Measurements from ENCODE around the gene LMNTD1. TPM values are rescaled to one million over a fixed set of nuclear protein-coding genes. Genes with fewer than 3 reads are reported as not detected.
"Not testable (repeated sequence)": the region's sequence is repeated elsewhere in the genome, so short reads cannot be mapped to it uniquely, and the experiment has no call there.

The LMNTD1 gene
- total and polyA plus RNA-seq, 9 donors, result 0.27 to 23.4 (median 0.46) TPM; not detected in 5

DNA sequence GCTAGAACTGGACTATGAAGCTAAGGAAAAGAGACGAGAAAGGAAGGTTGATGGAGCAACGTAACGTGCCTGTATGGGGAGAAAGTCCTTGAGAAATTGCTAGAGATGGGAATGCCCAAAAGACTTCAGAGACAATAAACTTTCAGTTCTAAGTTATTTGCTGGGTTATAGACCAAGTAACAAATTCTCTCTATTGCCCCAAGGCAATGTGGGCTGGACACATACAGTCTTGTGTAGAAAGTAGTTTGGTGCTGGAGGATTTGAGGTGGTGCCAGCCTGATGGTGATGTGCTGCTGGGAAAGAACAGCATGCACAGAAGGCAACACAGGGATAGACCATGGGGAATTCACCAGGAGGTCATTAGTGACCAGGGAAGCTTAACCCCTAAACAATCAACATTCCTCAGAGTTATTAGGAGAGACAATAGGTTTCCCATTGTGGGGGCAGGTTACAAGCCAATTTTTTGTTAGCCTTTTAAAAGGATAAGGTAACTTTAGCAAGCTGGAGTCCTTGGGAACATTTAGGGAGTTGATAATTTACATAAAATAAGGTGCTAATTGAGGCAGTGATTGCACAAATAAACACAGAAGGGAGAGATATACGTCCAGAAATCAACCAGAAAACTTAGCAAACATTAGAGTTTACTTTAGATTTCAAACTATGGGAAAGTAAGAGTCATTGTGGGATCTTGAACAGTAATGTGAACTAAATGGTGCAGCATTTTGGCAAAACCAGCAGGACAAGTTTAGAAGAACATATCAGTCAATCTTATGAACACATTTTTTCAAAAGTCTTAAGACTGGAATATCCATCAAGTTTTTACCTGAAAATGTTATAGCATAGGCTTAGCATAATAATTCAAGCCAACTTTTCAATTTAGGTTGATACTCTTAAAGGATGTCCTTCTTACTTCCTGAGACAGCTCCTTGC is 61.4 kb downstream of the LMNTD1 start:
- 71 to 79% (median 72%) methylated on average over 4 of the region's 4 CpGs for WGBS, 3 donors
- Histone ChIP-seq H3K4me3 (no peak overlapping the region), H3K27ac (no peak overlapping the region), H3K36me3 (no peaks in the 10 kb centered on the region), H3K4me1 (ENCODE audit: insufficient read depth) (no peaks in the 10 kb centered on the region), H3K9me3 (no peaks in the 10 kb centered on the region), H3K27me3 (no peaks in the 10 kb centered on the region)
- TF ChIP-seq, protein P1, sequence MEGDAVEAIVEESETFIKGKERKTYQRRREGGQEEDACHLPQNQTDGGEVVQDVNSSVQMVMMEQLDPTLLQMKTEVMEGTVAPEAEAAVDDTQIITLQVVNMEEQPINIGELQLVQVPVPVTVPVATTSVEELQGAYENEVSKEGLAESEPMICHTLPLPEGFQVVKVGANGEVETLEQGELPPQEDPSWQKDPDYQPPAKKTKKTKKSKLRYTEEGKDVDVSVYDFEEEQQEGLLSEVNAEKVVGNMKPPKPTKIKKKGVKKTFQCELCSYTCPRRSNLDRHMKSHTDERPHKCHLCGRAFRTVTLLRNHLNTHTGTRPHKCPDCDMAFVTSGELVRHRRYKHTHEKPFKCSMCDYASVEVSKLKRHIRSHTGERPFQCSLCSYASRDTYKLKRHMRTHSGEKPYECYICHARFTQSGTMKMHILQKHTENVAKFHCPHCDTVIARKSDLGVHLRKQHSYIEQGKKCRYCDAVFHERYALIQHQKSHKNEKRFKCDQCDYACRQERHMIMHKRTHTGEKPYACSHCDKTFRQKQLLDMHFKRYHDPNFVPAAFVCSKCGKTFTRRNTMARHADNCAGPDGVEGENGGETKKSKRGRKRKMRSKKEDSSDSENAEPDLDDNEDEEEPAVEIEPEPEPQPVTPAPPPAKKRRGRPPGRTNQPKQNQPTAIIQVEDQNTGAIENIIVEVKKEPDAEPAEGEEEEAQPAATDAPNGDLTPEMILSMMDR (IDR thresholded peaks at IDR 0.05), result no peak
- TF ChIP-seq EP300 (IDR thresholded peaks at IDR 0.05), result no peak
- intact Hi-C loops (cut with DNase I), result no loop called here
- DNase-seq, result no peak

DNA sequence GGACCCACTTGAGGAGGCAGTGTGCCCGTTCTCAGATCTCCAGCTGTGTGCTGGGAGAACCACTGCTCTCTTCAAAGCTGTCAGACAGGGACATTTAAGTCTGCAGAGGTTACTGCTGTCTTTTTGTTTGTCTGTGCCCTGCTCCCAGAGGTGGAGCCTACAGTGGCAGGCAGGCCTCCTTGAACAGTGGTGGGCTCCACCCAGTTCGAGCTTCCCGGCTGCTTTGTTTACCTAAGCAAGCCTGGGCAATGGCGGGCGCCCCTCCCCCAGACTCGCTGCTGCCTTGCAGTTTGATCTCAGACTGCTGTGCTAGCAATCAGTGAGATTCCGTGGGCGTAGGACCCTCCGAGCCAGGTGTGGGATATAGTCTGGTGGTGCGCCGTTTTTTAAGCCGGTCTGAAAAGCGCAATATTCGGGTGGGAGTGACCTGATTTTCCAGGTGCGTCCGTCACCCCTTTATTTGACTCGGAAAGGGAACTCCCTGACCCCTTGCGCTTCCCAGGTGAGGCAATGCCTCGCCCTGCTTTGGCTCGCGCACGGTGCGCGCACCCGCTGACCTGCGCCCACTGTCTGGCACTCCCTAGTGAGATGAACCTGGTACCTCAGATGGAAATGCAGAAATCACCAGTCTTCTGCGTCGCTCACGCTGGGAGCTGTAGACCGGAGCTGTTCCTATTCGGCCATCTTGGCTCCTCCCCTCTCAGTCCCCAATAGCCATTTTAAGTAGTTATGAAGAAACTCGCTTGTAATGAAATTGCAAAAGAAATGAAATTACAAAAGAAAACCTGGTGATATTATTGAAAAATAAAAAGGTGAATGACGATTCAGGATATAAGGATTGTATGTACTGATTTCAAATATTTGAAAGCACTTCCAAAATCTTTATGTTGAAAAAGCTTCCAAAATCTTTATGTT is 63.9 kb downstream of the LMNTD1 start:
- 75 to 87% (median 80%) methylated on average over 30 to 33 of the region's 33 CpGs for WGBS, 3 donors
- H3K4me1 ChIP-seq (ENCODE audit: insufficient read depth); H3K27ac ChIP-seq; H3K27me3 ChIP-seq; H3K4me3 ChIP-seq; H3K9me3 ChIP-seq; H3K36me3 ChIP-seq; DNase-seq; intact Hi-C loops (cut with DNase I): not testable (repeated sequence)

DNA sequence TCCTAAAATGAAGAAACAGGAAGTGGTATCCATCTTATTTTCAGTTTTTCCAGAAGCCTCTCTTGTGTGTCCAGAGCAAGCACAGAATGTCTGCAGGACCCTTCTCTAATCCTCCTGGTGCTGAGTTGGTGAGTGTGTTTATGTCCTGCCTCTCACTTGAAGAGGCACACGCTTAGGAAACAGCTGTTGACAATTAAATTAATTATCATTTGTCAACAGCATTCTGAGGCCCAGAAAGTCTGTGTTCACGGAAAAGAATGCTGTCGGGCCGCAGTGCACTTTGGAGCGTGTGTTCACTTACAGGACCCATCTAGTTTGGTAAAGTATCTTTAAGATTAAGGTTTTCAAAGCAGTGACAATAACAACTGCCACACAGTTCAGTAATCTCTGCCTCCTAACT is 70.5 kb downstream of the LMNTD1 start:
- H3K36me3 ChIP-seq, result no peaks in the 10 kb centered on the region
- no peak overlapping the region for H3K4me3 ChIP-seq
- no peaks in the 10 kb centered on the region for H3K4me1 ChIP-seq (ENCODE audit: insufficient read depth)
- no peak overlapping the region for H3K27ac ChIP-seq
- WGBS, 3 donors, result 47 to 61% (median 51%) methylated on average over 5 of the region's 5 CpGs
- H3K9me3 ChIP-seq, result no peaks in the 10 kb centered on the region
- DNase-seq, result no peak
- intact Hi-C loops (cut with DNase I), result no loop called here
- TF ChIP-seq EP300 (IDR thresholded peaks at IDR 0.05) (no peak), POLR2A (IDR thresholded peaks at IDR 0.05) (no peak)
- TF ChIP-seq, protein P1 (IDR thresholded peaks at IDR 0.05), result no peak
- no peaks in the 10 kb centered on the region for H3K27me3 ChIP-seq

DNA sequence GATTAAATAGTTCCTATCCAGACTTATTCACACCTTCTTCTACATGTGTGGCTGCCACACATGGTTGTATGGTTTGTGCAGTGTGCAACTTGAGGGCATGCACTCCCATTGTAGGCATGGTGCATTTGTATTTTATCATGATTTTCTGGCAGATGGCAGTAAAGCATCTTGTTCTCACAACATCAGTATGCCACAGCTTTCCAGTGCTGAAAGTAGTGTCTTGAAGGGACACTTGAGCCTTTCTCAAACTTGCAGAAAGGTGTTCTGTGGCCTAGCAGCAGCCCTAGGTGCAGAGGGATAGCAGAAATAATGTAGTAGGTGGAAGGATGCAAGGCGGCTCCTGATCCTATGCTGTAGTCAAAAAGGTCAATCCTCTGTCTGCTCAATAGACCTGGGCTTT is 72.9 kb downstream of the LMNTD1 start:
- WGBS, 3 donors, result 98 to 100% (median 100%) methylated on average over 1 of the region's 1 CpG
- no peaks in the 10 kb centered on the region for H3K27me3 ChIP-seq
- DNase-seq, result no peak
- no peak overlapping the region for H3K27ac ChIP-seq
- no peaks in the 10 kb centered on the region for H3K4me1 ChIP-seq (ENCODE audit: insufficient read depth)
- H3K36me3 ChIP-seq, result no peaks in the 10 kb centered on the region
- H3K9me3 ChIP-seq, result no peaks in the 10 kb centered on the region
- no peak overlapping the region for H3K4me3 ChIP-seq
- intact Hi-C loops (cut with DNase I), result no loop called here
- TF ChIP-seq EP300 (IDR thresholded peaks at IDR 0.05) (no peak), POLR2A (IDR thresholded peaks at IDR 0.05) (no peak)
- TF ChIP-seq, protein P1 (IDR thresholded peaks at IDR 0.05), result no peak
